Lung microvascular endothelial cell (primary cell): ENCODE results near the gene ATP7B. TPM values are rescaled to one million over a fixed set of nuclear protein-coding genes. Genes with fewer than 3 reads are reported as not detected.
"Not testable (repeated sequence)": the region's sequence is repeated elsewhere in the genome, so short reads cannot be mapped to it uniquely, and the experiment has no call there.

ENCODE experiments used
- DNase-seq, 2 donors: peaks; one replicate each; pipeline versions ENCODE4 v3.0.0 to v3.0.0-alpha.2; 2010; ENCODE audit warnings: low read depth in 2 of 2
- total RNA-seq: library from RNA; depleted of rRNA; stranded (reverse); fragments of >200 nt; gene quantifications from 2 replicates; pipeline ENCODE4 v1.2.1, GENCODE V29; 2014

Gene ATP7B
- total RNA-seq, 1 donor from 2014 or later: 4.6 TPM

GRCh38 chr13:51922771-51923480 is 88.3 kb downstream of the ATP7B start:
- DNase-seq: no peak

- no peak for DNase-seq
Measured at GRCh38 chr13:51921790-51922740, 89.2 kb downstream of the ATP7B start.

GRCh38 chr13:51920786-51921185 is 90.5 kb downstream of the ATP7B start:
- DNase-seq: no peak

GRCh38 chr13:51920267-51920666 is 91.0 kb downstream of the ATP7B start:
- DNase-seq: no peak

- DNase-seq: no peak
Measured at GRCh38 chr13:51919531-51919930, 91.7 kb downstream of the ATP7B start.

GRCh38 chr13:51916962-51917361 is 94.3 kb downstream of the ATP7B start:
- no peak for DNase-seq

GRCh38 chr13:51916051-51916818 is 95.0 kb downstream of the ATP7B start:
- DNase-seq: no peak

GRCh38 chr13:51914137-51914493 is 97.1 kb downstream of the ATP7B start:
- no peak for DNase-seq

DNA sequence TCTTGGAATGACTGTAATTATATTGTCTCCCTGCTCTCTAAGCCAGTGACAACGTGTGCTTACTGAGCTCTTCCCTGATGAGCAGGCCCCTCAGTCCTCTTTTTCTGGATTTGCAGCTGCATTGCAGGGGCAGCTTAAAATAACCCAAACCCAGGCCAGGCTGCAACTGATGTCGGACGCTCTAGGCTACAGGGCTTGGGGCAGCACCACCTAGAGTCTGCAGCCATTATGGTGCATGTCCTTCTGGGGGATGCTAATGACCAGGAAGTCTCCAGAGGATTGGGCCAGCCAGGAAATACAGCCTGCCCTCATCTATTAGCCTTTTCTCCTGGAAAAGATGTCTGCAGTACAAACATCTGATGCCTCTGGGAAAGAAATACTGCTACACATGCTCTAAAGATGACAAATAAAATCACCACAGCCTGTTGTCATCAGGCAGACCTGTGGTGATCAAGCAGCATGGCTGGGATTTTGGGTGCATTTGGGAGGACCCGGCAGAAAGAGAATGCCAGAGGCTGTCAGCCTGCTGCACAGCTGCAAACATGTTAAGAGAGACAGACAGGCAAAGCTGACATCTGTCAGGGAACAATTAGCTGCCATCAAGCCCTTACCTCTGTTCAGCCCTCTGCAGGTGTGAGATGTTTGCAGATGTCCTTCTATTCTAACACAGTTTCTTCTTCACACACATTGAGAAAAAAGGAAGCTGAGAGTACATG is 97.7 kb downstream of the ATP7B start:
- no peak for DNase-seq

DNA sequence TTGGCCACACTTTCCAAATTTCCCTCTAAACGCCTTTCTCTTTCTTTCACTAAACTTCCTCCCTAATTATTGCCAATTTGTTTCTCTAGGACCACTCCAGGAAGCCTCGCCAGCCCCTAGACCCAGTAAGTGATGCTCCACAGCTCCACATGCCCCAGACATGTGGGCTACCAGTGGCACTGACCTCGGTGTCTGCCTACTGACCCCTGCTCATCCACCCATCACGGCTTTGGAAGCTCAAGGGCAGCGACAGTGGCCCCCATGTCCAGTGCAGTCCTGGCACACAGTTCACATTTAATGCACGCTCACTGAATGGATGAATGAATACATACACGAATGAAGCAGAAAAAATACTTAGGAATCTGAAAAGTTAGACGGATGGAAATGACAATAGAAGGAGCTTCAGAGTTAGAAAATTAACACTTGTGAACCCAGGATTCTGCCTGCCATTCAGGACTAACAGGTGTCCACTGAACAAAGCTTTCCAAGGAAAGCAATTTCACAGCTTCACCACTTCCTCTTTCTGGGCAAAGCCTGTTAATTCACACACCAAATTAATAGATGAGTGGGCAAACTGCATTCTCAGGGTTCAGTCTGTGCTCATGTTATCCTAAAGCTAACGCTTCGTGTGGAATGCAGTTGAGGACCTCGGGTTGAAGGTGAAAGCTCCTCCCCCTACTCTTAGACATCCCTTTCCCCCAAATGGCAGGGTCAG is 98.6 kb downstream of the ATP7B start:
- no peak for DNase-seq

DNA sequence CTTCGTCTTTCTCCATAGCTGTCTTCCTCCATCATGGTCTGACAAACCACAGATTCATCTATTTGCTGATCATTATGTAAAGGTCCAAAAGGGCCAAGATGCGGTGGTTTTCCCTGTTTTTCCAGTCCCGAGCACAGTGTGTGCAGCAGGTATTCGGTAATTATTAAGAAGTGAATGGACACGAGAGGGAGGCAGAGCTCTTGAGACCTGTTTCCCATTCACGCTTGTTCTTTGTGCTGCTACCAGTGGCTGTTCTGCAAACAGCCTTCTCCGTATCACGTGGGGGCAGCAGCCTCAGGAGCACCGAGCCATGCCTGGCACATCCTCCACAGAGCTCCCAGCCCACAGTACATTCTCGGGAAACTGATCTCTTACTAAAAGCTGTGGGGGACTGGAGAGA is 99.2 kb downstream of the ATP7B start:
- no peak for DNase-seq

DNA sequence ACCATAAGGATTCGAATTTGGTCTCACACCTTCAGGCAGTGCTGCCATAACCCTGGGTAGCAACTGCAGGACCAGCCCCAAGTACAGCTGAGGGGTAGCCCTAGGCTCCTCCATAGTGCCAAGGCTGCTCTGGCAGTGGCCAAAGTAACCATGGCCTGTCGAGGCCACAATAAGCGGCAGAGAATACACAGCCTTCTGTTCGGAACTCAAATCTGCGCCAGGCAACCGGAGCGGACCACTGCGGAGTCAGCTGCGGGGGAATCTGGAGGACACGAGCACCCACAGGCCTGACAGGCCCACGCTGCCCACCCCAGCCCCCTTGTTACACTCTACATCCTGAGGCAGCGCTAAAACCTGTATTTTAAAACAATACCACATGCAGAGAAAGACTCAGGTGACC is 100.7 kb downstream of the ATP7B start:
- no peak for DNase-seq

DNA sequence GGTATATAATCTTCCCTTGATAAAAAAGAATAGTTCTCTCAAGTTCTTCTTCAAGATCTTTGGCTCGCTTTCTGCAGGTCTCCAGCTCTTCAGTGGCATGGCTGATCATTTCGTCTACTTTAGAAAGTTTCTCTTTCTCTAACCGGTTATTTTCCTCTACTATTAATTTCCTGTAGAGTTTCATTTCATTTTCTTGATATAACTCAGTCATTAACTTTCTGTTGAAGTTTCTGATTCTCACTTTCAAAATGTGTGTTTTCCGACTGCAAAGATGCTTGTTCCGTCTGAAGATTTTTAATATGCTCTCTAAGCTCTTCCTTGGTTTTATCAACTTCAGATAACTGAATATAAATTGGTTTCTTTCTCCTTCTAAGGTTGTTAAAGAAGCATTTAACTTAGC is 102.0 kb downstream of the ATP7B start:
- not testable (repeated sequence) for DNase-seq

DNA sequence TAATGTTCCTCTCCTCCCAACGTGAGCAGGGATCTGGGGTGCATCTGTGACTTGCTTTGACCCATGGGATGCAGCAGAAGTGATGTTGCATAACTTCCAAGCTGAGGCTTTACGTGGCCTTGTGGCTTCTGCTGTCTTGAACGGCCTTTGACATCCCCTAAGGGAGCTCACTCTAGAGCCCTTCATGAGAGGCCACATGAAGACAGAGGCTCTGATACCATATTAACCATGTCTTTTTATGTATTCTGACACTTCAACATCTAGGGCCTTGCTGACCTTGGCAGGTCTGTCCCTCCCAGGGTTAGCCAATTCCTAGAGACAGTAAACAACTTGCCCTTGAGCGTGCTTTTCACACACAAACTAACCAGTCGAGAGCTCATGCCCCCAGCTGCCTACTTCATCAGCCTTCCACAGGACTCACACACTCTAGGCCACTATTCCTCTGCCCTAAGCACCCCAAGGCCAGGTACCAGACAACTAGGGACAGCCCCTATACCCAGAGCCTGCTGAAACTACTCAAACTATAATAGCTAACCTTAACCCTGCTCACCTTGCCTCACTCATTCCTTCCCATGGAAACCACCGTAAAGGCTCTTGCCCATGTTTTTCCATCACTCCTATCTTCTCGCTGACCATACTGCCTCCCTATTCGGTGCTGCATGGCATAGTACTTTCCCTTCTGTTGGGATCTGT is 104.1 kb downstream of the ATP7B start:
- DNase-seq: no peak

DNA sequence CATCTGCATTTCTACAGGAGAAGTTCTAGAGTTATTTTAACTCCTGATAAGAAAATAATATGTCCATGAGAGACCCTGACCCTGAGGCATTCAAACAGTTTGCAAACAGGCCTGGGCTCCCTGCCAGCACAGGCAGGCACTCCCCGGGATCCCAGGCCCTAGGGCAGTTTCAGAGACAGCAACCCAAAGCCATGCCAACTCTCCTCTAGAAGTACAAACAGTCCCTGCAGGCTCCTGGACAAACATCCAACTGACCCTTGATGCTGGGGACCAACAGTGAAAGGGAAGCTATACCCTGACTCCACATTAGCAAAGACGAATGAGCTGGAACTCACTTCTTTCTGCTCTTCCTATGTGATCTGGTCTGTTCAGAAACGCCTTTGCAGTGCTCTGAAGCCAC is 104.7 kb downstream of the ATP7B start:
- no peak for DNase-seq

- no peak for DNase-seq
Measured at GRCh38 chr13:51905787-51906186, 105.5 kb downstream of the ATP7B start.

GRCh38 chr13:51902776-51903175 is 108.5 kb downstream of the ATP7B start:
- DNase-seq: no peak

- no peak for DNase-seq
Measured at GRCh38 chr13:51900471-51900870, 110.8 kb downstream of the ATP7B start.

DNA sequence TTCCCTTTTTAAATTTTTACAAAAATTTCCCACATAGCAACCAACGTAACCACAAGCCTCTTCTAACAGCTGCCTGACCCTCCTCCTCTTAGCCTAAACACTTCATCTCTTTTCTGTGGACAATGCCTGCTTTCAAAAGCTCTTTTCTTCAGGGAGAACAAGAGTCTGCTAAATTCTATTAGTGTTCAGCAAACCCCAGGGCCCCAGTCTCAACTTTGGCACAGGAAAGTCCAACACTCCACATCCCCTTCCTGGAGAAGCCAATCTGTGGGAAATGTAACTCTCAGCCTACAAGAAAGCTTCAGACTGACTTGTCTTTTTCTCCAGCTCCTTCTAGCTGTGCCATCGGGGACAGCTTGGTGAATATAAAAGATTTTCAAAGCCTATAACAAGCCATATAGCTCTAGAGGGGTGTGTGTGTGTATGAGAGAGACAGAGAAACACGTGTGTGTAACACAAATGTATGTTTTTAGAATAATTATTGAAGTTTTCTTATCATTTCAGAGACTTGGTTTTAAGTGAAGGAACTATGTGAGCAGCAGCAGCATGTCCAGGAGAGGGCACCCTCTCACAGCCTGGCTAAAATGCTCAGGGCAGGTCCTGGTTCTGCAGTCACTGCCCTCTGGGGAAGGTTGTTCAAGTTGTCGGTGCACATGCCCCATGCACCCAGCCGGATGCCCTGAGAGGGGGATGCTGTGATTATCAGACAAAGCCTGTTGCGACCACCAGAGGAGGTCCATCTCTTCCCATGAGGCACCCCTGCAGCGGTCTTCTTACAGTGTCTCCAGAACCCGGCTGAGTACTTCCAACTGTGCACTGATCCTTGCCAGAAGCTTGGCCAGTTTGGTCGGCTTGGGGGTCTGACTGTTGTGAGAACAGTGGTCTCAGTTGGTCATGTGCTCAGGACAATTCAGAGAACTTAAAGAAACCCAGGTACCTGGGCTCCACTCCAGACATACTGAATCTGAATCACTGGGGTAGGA is 115.1 kb downstream of the ATP7B start:
- DNase-seq: peak; percentile 68 to 77
